Measurements from ENCODE around the gene HOXD4.

HOXD4 gene

DNA sequence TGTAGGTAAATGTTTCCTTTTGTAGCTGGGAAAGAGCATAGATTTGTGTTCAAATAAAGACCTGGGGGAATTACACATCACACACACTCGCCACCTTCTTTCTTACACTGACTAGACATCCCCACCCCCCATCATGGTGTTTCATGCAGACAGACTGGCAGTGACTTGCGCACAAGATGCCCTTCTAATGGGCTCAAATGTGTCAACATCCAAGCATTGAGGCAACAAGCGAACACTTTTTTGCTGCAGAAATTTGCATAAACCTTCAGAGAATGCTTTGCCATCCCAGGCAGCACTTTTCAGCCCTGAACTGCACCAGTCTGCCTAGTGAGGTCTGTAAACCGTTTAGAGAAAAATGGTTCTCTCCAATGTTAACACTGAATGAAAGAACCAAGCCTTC is 17.3 kb upstream of the HOXD4 start:
- Histone ChIP-seq H3K27me3 (peaks cover 0 to 36% of the 10 kb centered on the region in 2 donors), H3K4me3 (no peak overlapping the region), H3K27ac (no peak overlapping the region), H3K9me3 (no peaks in the 10 kb centered on the region), H3K36me3 (no peaks in the 10 kb centered on the region), H3K4me1 (peaks cover 0 to 55% (median 33%) of the 10 kb centered on the region in 4 donors)
- intact Hi-C loops (cut with DNase I; ENCODE audit: low total_unique reads): no loop called here
- TF ChIP-seq, protein P1, sequence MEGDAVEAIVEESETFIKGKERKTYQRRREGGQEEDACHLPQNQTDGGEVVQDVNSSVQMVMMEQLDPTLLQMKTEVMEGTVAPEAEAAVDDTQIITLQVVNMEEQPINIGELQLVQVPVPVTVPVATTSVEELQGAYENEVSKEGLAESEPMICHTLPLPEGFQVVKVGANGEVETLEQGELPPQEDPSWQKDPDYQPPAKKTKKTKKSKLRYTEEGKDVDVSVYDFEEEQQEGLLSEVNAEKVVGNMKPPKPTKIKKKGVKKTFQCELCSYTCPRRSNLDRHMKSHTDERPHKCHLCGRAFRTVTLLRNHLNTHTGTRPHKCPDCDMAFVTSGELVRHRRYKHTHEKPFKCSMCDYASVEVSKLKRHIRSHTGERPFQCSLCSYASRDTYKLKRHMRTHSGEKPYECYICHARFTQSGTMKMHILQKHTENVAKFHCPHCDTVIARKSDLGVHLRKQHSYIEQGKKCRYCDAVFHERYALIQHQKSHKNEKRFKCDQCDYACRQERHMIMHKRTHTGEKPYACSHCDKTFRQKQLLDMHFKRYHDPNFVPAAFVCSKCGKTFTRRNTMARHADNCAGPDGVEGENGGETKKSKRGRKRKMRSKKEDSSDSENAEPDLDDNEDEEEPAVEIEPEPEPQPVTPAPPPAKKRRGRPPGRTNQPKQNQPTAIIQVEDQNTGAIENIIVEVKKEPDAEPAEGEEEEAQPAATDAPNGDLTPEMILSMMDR (IDR thresholded peaks at IDR 0.05): no peak
- DNase-seq: no peak

DNA sequence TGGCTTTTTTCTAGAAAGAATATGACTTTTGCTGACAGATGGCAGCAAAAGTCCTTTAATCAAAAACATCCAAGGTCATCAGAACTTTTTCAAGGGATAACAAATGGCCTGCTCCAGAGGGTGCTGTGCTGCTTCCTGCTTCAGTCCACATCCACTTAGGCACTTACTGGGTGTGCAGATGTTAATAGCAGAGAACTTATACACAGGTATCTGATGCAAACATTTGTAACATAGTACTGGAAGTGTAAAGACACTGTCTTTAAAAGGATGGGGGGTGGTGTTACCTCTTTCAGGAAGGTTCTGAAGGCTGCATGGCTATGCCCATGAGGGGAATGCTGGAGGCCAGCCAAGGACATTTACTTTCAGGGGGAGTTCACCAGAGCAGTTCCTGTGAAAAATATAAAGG is 16.3 kb upstream of the HOXD4 start:
- H3K9me3 ChIP-seq: no peaks in the 10 kb centered on the region
- peaks cover 0 to 34% of the 10 kb centered on the region in 2 donors for H3K27me3 ChIP-seq
- peak overlapping the region in 1 of 2 donors; percentile 85 for H3K27ac ChIP-seq
- H3K4me1 ChIP-seq: peaks cover 0 to 52% (median 30%) of the 10 kb centered on the region in 4 donors
- no peak for DNase-seq
- no peaks in the 10 kb centered on the region for H3K36me3 ChIP-seq
- intact Hi-C loops (cut with DNase I; ENCODE audit: low total_unique reads): no loop called here
- TF ChIP-seq, protein P1 (IDR thresholded peaks at IDR 0.05): no peak
- H3K4me3 ChIP-seq: no peak overlapping the region

DNA sequence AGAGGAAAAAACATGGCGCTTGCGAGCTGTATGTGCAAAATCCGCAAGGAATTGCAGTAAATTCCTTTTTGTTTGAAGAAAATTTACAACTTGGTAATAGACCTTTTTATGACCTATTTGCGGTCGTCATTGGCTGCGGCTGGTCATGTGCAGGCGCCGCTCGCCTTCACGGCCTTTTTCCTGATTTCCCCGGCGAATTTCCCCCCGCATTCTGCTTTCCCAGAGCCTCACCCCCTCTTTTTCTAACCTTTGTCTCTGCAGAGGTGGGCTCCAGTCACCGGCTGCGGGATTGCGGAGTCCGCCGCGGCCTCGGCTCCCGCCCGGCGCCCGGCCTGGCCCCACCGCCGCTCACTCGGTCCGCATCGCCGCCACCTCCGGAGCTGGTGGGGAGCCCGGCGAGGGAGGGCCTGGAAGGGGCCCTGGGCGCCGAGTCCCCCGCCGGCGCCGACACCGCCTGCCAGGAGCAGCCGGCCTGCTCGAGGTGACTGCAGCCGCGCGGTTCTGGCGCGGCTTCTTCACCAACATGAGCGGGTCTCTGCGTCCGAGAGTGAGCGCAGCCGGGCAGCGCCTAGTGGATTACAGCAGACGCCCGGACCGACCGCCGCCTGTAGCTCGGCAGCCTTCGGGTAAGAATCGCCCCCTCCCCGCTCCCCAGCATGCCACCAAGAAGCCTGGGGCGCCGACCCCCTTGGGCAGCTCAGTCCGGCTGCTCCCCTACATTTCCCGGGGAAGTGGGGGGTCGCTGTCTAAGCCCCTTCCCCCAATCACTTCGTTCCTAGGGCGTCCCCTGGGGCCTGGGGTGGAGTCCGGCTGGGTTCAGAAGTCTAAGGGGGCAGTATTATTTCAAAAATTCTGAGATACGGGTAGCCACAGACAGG is 14.7 kb upstream of the HOXD4 start:
- Histone ChIP-seq H3K4me3 (peak overlapping the region; percentile 64 to 66), H3K4me1 (peaks cover 0 to 49% (median 29%) of the 10 kb centered on the region in 4 donors), H3K9me3 (no peaks in the 10 kb centered on the region), H3K27ac (peak overlapping the region; percentile 85 to 90), H3K36me3 (no peaks in the 10 kb centered on the region), H3K27me3 (peaks cover 0 to 22% of the 10 kb centered on the region in 2 donors)
- intact Hi-C loops (cut with DNase I; ENCODE audit: low total_unique reads): no loop called here
- TF ChIP-seq, protein P1 (IDR thresholded peaks at IDR 0.05): no peak
- DNase-seq: peak in 1 of 2 donors; percentile 39

DNA sequence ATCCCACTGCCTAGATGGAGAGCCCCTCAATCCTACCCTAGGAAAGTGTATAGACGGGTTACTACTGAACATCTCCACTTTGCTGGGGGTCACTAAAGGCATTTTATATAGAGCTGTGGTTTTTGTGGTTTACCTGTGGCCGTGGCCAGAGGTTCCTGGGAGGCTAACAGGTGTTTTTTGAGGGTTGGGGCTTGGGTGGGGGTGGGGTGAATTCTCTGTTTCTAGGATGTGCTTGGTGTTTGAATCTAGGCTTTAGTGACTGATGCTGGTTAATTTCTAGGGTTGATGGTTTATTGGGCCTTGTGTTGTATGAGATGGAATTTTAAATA is 14.1 kb upstream of the HOXD4 start:
- peaks cover 0 to 49% (median 29%) of the 10 kb centered on the region in 4 donors for H3K4me1 ChIP-seq
- intact Hi-C loops (cut with DNase I; ENCODE audit: low total_unique reads): no loop called here
- H3K27ac ChIP-seq: peak overlapping the region; percentile 85 to 90
- peak overlapping the region; percentile 64 to 66 for H3K4me3 ChIP-seq
- H3K36me3 ChIP-seq: no peaks in the 10 kb centered on the region
- no peaks in the 10 kb centered on the region for H3K9me3 ChIP-seq
- H3K27me3 ChIP-seq: peaks cover 0 to 22% of the 10 kb centered on the region in 2 donors
- no peak for DNase-seq
- TF ChIP-seq, protein P1 (IDR thresholded peaks at IDR 0.05): no peak

DNA sequence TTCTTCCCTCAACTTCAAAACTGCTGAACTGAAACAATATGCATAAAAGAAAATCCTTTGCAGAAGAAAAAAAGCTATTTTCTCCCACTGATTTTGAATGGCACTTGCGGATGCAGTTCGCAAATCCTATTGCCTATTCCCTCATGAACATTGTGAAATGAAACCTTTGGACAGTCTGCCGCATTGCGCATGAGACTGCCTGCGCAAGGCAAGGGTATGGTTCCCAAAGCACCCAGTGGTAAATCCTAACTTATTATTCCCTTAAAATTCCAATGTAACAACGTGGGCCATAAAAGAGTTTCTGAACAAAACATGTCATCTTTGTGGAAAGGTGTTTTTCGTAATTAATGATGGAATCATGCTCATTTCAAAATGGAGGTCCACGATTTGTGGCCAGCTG is 13.4 kb upstream of the HOXD4 start:
- Histone ChIP-seq H3K27ac (no peak overlapping the region), H3K4me3 (no peak overlapping the region), H3K9me3 (no peaks in the 10 kb centered on the region), H3K4me1 (peaks cover 0 to 46% (median 26%) of the 10 kb centered on the region in 4 donors), H3K27me3 (peaks cover 0 to 16% of the 10 kb centered on the region in 2 donors), H3K36me3 (no peaks in the 10 kb centered on the region)
- intact Hi-C loops (cut with DNase I; ENCODE audit: low total_unique reads): no loop called here
- TF ChIP-seq, protein P1 (IDR thresholded peaks at IDR 0.05): no peak
- DNase-seq: no peak
